Mucosa of gallbladder (tissue), 1 donor: ENCODE data around the gene PHACTR3. TPM values are rescaled to one million over a fixed set of nuclear protein-coding genes. Genes with fewer than 3 reads are reported as not detected.
"Not testable (repeated sequence)": the region's sequence is repeated elsewhere in the genome, so short reads cannot be mapped to it uniquely, and the experiment has no call there.

Experiments used
- DNase-seq: peaks from one replicate; pipeline ENCODE4 v3.0.0-alpha.2; 2020; ENCODE audit warnings: low spot score
- total RNA-seq: library from RNA; stranded (reverse); gene quantifications from one replicate; pipeline ENCODE4 v1.2.1, GENCODE V29; 2021
- donor health status: DM: no; HTN: no; CAD: no.

The PHACTR3 gene
- total RNA-seq: 6.9 TPM

DNA sequence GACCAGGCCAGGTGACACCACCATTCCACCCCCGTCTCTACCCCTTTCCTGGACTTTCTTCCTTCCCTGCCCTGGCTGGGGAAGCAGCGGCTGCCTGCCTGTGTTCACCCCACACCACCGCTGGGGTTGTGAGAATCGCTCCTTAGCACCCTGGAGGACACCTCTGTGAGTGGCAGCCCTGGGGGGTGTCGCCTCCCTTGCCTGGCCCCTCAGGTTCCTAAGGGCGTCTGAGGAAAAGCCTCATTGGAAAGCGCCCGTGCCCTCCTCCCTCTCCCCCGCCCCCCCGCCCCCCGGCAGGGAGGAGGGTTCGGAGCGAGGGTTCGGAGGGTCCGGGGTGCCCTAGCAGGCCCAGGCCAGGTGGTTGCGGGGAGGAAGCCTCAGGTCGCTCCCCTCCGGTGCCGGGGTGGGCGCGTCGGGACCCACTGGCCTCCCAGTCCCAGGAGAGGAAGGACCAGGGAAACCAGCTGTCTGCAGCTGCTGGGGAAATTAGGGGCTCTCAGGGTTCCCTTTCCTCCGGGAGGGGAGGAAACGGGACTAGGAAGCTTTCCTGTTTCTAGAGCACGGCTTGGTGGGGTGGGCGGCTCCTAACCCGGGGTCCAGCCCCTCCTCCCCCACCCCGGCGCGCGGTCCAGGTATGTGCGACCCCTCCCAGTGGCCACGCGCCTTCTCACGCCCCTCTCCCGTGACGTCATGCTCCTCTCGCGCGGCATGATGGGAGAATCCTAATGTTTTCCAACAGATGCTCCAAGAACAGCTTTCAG lies at the start of gene PHACTR3:
Gene PHACTR3 (plus strand): TSS at position 760 of the 761 bp plus-strand sequence. CDS start 475 bp downstream, outside the sequence.
- DNase-seq: no peak

DNA sequence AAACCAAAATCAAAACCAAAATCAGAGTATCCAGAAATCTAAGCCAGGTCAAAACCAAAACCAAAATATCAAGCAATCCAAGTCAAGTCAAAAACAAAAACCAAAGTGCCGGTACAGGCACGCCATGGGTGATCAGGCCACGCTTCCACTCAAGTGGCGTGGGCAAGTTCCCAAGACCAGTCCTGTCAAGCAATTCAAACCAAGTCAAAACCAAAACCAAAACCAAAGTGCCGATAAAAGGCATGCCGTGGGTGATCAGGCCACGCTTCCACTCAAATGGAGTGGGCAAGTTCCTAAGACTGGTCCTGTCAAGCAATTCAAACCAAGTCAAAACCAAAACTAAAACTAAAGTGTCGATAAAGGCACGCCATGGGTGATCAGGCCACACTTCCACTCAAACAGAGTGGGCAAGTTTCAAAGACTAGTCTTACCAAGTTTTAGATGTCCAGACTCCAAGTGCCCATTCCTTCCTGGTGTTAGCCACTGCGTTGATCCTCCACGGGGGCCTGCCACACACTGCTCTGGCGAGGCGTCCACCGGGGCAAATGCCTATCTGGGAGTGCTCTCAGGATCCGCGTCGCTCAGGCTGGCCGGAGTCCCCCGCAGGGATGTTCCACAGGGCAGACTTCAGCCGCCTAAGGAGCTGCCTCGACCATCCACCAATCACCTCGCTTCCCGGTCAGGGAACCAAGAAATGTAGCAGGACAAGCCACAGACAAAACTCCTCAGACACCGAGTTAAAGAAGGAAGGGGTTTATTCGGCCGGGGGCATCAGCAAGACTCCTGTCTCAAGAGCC lies 46.4 kb upstream of the PHACTR3 start:
- not testable (repeated sequence) for DNase-seq

DNA sequence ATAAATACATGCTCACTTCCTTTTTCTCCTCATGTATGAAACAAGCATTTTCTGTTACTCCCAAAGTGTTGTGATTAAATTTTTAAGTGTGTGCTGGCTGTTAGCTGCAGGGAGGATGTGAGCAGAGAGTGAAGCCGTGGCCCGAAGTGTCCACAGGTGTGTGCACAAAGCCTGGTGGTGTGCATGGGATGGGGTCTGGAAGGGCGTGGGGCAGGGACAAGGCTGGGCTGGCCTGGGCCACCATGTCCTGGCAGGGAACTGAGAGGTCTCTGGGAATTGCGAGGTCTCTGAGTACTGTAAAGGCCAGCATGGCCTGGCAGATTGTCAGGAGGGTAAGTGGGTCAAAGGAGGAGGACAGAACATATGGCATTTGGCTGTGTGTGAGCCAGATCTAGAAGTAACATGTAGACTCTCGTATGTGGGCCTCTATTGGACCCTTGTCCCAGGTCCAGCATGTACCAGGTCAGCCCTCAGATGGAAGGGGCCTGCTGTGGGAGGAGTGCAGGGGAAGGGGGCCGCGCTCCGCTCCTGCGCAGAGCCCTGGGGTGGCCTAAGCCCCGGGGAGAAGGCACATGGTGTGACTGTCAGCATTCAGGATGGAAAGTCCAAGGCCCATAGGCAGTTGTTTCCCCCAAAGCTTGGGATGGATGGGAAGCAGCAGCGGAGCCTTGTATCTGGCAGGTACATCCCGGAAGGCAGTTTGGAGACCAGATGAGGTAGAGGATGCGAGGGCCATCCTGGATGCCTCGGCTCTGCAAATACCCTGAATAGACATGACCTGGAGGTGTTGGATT lies 45.1 kb upstream of the PHACTR3 start:
- DNase-seq: no peak

DNA sequence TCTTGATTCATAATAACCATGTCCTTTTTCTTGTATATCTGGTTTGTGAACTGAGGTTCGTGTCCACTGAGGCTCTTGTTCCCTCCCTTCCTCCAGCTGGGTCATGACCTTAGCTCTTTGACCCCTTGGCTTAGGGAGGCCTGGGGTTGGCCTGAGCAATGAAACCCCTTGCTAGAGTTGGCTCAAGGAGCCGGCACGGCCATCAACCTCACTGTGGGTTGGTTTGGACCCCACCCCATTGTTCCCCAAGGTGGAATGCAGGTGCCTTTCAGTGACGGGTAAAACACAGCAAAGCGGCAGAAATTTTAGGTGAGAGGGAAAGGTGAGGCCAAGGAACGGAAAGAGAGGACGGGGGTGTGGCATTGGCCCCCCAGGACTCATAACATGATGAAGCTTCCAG lies 44.5 kb upstream of the PHACTR3 start:
- DNase-seq: no peak

DNA sequence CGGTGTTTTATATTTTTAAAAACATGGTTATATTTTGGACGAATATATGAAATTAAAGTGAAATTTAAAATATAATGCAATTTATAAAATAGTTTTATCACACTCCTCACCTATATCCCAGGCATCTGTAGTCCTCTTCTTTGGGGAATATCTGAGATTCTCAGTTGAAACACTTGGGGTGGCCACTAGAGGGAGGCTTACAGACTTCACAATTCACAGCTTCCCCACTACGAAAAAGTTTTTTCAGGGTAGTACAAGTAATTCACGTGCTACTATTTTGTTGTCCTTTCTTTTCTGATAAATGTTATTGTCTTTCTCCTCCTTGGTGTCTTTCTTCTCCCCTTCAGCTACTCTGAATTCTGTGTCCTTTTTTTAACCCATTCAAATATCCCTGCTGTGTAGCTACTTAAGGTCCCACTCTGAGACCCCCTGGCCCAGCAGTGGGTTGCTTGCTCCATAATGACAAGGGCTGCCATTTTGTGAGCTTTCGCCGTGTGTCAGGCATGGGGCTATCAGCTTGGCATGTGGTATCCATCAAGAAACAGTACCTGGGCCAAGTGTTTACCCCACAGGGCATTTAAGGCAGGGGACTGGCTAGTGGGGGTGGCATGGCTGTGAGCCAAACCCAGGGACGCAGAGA lies 43.6 kb upstream of the PHACTR3 start:
- DNase-seq: no peak

DNA sequence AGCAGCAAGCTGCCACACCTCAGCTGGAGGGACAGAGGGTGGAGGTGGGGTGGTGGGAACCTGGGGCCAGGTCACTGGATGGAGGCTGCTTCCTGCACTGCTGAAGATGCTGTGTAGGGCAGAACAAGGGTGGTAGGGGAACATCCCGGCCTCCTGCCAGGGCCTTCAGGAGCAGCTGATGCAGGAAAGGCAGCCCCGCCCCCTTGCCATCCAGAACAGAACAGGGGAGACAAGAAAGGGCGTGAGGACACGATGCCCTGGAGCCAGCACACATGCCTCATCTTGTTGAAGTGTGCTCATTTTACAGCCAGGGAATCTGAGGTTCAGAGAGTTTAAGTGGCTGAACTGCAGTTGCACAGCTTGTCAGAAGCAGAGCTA lies 43.1 kb upstream of the PHACTR3 start:
- no peak for DNase-seq

DNA sequence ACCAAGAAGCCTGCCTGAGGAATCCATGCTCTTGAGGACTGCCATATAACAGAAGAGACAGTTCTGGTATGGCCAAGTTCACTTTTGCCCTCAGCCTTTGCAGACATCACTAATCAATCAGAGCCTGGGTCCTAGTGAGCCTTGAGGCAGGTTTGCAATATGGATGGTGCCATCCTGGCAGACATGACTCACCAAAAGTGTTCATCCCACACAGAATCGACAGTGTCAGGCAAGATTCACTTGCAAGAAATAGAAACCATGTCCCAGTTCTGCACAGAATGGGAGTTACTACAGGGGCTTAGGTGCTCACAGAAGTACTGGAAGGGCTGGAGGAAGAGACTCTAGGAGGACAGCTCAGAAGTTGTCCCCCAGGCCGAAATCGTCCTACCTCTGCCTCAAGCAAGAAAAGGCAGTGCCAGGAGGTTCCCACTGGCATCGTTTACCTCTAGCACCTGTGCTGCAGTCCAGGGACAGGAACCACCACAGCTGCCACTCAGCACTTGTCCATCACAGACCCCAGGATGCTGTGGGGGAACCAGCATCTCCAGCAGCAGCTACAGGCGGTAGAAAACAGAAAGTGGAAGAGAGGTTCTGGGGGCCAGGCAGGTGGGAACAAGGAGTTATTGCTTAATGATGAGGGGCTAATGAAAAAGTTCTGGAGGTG lies 42.6 kb upstream of the PHACTR3 start:
- no peak for DNase-seq

- DNase-seq: no peak
Measured at GRCh38 chr20:59564171-59564570, 40.2 kb upstream of the PHACTR3 start.

- DNase-seq: no peak
Measured at GRCh38 chr20:59564943-59565342, 39.4 kb upstream of the PHACTR3 start.

GRCh38 chr20:59565768-59566461 lies 38.4 kb upstream of the PHACTR3 start:
- no peak for DNase-seq

DNA sequence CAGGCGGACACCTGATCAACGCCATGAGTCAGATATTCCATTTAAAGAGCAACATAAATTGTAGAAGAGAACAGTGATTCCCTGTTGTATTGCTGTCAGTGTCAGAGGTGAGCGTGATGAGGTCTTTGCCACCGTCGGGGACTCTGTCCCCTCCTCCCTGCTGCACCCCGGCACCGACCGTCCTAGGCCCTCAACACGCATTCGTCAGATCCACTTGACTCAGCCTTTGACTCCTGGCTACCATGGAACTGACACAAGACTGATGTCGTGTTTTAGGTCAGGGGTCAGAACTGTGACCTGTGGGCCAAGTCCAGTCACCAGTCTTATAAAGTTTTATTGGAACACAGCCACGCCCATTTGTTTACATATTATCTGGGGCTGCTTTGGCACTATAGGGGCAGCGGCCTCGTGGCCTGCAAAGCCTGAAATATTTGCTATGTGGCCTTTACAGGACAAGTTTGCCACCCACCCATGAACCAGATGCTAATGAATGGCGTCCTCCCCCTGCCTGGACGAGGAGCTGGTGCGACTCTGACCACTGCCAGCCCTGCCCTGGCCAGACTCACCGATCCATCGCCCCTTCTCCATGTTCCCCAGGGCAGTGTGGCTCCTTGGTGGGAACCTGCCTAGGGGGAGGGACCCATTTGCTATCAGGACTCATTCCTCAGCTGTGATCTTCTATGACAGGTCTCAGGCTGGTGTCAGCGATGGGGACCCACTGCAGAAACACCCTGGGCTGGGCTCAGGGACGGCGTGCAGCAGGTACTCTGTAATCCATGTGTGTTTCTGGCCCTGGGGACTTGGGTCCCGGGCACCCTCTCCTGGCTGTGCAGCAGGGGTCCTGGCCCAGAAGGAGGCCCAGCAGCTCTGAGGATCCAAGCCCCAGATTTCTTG lies 37.5 kb upstream of the PHACTR3 start:
- no peak for DNase-seq

DNA sequence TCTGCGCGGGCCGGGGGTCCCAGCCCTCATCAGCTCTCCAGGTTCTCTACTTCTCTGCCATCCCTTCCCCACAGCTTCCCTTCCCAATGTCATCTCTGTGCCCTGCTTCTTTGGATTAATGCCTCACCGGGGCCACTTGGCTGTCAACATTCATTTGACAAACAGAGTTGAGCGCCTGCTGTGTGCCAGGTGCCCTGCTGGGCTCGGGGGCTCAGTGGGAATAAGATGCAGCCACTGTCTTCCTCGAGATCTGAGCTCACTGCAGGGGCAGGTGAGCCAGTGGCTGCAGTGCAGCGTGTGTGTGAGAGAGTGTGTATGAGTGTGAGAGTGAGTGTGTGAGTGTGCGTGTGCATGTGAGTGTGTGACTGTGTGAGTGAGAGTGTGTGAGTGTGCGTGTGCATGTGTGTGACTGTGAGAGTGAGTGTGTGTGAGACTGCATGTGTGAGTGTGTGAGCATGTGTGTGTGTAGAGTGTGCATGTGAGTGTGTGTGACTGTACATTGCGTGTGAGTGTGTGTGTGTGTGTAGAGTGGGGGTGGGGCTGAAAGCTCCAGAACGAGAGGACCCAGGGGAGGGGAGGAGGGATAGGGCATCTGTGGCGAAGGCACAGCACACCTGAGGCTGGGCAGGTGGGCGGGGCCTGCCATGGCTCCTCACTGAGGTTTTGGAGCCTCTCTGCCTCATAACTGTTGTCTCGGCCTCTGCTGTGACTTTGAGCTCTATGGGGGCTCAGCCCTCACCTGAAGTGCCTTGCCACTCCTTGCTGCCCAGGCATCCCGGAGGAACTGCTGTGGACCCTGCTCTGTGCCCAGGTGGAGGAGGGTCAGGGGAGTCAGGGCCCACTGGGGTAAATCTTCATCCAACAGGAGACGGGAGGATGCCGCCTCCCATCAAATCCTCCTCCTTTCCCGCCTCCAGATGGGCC lies 36.5 kb upstream of the PHACTR3 start:
- no peak for DNase-seq

GRCh38 chr20:59568509-59569024 lies 35.8 kb upstream of the PHACTR3 start:
- DNase-seq: no peak

DNA sequence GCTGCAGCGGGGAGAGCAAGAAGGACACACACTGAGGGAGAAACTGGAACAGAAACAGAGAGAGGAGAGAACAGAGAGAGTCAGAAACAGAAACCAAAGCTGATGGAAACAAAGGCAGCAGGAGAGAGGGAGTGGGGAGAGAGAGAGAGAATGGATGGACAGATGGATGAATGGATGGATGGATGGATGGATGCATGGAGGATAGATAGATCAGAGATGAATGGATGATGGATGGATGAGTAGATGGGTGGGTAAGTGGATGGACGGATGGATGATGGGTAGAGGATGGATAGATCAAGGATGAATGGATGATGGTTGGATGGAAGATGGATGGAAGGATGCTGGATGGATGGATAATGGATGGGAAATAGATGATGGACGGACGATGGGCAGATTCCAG lies 35.0 kb upstream of the PHACTR3 start:
- DNase-seq: no peak

DNA sequence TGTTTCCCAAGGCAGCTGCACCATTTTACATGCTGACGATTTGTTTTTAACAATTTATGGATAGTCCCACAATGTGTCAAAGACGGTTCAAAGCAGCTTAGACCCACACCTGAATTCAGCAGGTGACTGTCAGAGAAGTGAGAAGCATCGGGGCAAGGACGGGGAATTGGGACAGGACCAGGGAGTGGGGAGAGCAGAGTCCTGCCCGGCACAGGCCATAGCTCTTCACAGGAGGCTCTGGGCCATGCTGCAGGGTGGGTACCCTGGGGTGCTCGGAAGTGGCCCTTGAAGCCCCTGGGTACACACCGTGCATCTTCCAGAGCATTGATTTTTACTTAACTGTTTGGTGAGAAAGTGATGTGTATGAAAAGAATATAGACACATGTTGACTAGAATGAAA lies 33.2 kb upstream of the PHACTR3 start:
- DNase-seq: no peak

- peak; percentile 66 for DNase-seq
Measured at GRCh38 chr20:59571551-59572314, 32.6 kb upstream of the PHACTR3 start.

DNA sequence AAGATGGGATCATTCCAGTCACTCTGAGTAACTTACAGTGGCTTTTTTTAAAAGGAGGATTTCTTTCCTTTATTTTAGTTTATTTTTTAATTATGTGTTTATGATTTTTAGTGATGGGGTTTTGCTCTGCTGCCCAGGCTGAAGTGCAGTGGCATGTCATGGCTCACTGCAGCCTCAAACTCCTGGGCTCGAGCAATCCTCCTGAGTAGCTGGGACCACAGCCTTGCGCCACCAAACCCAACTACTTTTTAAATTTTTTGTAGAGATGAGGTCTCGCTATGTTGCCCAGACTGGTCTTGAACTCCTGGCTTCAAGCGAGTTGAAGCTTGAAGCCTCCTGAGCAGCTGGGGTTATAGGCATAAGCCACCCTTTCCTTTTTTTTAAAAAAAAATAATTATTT lies 31.8 kb upstream of the PHACTR3 start:
- no peak for DNase-seq

DNA sequence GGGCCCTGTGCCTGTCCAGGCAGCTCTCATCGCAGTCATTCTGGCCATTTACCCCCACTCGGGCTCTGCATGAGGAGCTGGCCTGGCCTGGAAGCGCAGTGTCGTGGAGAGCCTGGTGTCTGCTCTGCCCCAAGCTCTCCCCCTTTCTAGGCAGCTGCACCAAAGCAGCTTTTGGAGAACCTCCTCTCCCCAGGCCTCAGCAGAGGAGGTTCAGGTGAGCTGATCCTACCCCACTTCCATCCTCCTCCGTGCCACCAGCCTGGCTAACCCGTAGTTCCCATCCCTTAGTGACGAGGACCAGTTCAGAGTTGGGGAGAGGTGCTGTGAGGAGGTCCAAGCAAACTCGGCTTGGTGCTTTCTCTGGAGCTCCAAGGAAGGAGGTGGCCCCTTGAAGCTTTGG lies 30.5 kb upstream of the PHACTR3 start:
- no peak for DNase-seq
